ENCODE data around the gene ARF6.
"Not testable (repeated sequence)": the region's sequence is repeated elsewhere in the genome, so short reads cannot be mapped to it uniquely, and the experiment has no call there.

ARF6 gene

DNA sequence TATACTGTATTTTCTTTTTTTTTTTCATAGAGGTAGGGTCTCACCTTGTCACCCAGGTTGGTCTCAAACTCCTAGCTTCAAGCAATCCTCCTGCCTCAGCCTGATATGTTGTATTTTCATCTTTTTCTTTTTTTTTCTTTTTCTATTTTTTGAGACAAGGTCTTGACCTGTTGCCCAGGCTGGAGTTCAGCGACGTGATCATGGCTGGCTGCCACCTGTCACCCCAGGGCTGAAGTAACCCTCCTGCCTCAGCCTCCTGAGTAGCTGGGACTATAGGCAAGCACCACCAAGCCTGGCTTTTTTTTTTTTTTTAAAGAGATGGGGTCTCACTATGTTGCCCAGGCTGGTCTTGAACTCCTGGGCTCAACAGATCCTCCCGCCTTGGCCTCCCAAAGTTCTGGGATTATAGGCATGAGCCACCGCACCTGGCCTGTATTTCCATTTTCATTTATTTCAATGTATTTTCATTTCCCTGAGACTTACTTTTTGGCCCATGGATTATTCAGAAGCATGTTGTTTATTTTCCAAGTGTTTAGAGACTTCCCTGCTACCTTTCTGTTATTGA lies 16.2 kb upstream of the ARF6 start:
- no peak for DNase-seq (ENCODE audit: low spot score)

DNA sequence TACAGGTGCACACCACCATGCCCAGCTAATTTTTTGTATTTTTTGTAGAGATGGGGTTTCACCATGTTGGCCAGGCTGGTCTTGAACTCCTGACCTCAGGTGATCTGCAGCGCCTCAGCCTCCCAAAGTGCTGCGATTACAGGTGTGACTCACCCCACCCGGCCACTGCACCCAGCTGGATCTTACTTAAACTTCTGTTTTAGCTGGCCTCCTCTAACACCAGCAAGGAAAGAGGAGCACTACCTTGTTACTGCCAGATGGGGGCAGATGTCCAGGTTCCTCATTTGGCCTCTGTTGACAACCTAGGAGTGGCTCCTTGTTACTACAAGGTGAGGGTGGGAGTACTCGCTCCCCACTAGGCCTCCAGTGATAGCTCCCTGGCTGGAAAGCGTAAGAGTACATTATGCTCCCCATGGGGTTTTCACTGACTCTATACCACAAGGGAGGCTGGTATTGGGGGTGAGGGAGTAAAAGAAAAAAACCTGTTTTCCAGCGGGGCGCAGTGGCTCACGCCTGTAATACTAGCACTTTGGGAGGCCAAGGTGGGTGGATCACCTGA lies 13.2 kb upstream of the ARF6 start:
- DNase-seq (ENCODE audit: low spot score): peak; percentile 87

DNA sequence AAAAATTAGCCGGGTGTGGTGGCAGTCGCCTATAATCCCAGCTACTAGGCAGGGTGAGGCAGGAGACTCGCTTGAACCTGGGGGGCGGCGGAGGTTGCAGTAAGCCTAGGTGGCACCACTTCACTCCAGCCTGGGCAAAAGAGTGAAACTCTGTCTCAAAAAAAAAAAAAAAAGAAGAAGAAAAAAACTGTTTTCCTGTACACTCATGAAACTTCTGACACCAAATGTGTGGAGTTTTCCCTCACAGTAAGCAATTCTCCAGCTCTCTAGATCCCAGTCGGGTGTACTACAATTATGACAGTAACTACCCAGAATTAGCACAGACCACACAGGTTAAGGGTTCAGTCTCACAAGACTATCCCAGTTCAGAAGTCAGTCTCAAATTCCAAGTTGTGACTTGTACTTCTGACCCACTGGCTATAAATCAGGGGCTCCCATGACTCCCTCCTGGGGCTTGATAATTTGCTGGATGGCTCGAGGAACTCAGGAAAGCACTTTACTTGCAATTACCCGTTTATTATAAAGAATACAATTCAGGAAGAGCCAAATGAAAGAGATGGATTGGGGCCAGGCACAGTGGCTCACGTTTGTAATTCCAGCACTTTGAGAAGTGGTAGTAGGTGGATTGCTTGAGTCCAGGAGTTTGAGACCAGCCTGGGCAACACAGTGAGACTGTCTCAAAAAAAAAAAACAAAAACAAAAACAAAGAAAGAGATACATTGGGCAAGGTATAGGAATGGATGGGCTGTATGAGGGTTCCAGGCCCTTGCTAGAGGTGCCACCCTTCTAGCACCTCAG lies 12.4 kb upstream of the ARF6 start:
- DNase-seq (ENCODE audit: low spot score): peak; percentile 39

DNA sequence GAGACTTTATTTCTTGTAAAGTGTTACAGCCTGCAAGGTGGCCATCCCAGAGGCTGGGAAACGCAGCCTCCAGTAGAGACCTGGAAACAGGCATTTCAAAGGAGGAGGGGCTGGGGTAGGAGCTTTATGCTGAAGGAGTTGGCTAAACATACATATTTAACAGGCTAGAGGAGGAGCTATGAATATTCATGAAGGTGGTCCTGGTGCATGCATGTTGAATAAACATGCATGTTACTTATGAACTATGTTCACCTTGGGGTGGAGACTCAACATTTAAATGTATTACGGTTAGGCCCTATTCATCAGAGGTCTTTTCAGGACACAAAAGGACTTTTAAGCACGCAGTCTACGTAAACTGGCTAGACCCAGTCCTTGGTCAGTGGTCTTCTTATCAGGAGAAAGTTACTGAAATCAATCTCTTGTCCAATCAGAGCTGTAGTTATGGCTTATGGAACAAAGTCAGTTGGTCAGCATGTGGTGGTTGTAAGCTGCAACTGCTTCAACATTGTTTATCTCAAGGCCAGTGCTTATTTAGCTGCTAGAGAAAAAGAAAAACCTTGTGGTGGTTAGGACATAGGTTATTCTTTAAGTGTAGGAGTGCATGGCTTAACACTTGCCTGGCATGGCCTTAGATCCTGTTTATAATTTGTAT lies 11.4 kb upstream of the ARF6 start:
- DNase-seq (ENCODE audit: low spot score): no peak

- DNase-seq (ENCODE audit: low spot score): no peak
Observed at GRCh38 chr14:49882826-49883694, 9.8 kb upstream of the ARF6 start.

- DNase-seq (ENCODE audit: low spot score): no peak
Observed at GRCh38 chr14:49886523-49886922, 6.4 kb upstream of the ARF6 start.

GRCh38 chr14:49888293-49888692 lies 4.6 kb upstream of the ARF6 start:
- no peak for DNase-seq (ENCODE audit: low spot score)

GRCh38 chr14:49892301-49892635 lies 614 bp upstream of the ARF6 start:
- peak; percentile 74 for DNase-seq (ENCODE audit: low spot score)

GRCh38 chr14:49893309-49894213 lies 679 bp downstream of the ARF6 start:
- peak; percentile 63 for DNase-seq (ENCODE audit: low spot score)

GRCh38 chr14:49894214-49895107 lies 1.6 kb downstream of the ARF6 start:
- DNase-seq (ENCODE audit: low spot score): not testable (repeated sequence)

DNA sequence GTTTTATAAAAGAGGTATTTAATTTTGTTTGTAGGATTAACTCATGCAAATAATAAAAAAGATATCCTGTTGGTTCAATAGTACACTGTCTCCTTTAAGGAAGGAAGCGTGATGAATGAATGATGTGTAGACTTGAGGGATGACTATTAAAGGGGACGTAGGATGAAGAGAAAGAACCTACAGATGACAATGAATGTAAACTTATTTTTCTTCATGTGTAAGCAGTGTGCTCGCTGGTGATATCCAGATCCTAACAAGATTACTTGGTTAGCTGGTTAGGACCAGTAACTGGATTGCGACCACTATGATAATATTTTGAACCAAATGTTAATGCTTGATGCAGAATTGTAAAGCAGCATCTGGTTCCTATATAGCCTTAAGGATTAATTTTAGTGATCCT lies 2.6 kb downstream of the ARF6 start:
- DNase-seq (ENCODE audit: low spot score): peak; percentile 47

- not testable (repeated sequence) for DNase-seq (ENCODE audit: low spot score)
Observed at GRCh38 chr14:49896272-49896671, 3.4 kb downstream of the ARF6 start.

DNA sequence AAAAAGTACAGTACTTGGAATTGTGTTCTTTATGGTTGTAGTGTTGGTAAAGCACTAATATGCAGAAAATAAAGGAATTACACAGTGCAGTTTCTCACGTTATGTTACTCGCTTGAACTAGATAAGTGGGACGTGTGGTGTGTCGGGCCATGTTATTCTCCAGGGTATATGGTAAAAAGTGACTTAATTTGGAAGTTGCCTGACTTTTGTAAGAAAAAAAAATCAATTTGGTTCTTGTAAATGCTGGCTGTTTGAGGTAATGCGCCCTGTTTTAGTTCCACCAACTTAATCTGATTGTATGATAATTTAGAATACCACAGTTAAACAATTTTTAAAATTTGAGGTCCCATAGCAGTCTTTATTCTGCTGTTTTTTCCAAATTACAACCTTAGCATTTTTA lies 4.1 kb downstream of the ARF6 start:
- DNase-seq (ENCODE audit: low spot score): no peak

DNA sequence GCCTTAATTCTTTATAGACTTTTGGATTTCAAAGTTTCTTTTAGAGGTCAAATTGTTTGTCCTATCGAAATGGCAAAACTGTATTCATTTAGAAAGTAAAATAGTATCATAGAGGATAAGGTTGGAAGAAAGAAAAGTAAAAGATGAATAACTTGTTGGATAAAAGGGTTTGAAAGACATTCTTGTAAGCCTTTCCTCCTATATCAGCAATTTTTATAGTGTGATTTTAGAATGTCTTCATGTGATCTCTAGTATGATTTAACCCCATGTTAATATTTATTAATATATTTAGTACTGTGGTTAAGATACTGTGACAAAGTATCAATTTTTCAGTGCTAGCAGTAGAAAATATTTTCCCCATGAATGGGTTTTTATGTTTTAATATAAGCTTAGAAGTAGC lies 4.5 kb downstream of the ARF6 start:
- DNase-seq (ENCODE audit: low spot score): no peak

- DNase-seq (ENCODE audit: low spot score): no peak
Observed at GRCh38 chr14:49897965-49898364, 5.1 kb downstream of the ARF6 start.

- DNase-seq (ENCODE audit: low spot score): no peak
Observed at GRCh38 chr14:49898485-49898884, 5.6 kb downstream of the ARF6 start.

DNA sequence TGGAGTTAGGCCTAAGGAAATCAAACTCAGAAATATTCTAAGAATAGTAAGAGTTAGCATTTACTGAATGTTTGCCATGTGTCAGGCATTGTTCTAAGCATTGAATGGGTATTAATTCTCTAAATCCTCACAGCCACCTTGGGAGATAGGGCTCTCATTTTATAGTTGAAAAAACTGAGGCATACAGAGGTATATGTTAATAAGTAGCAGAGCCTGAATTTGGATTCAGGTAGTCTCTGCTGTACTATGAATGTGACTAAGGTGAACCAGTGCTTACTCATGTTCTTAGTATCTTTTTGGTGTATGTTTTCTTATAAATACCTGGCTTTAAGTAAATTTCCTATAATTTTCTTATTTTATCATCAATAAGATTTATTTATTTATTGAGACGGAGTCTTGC lies 8.1 kb downstream of the ARF6 start:
- peak; percentile 53 for DNase-seq (ENCODE audit: low spot score)

DNA sequence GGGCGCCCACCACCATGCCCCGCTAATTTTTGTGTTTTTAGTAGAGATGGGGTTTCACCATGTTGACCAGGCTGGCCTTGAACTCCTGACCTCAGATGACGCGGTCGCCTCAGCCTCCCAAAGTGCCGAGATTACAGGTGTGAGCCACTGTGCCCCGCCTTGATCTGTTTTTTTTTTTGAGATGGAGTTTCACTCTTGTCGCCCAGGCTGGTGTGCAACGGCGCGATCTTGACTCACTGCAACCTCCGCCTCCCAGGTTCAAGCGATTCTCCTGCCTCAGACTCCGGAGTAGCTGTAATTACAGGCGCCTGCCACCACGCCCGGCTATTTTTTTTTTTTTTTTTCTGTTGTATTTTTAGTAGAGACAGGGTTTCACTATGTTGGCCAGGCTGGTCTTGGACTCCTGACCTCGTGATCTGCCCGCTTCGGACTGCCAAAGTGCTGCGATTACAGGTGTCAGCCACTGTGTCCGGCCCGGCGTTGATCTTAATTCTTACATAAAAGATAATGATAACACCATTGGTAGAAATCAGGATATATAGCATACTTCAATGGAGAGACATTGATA lies 9.9 kb downstream of the ARF6 start:
- not testable (repeated sequence) for DNase-seq (ENCODE audit: low spot score)

- DNase-seq (ENCODE audit: low spot score): no peak
Observed at GRCh38 chr14:49904270-49904669, 11.4 kb downstream of the ARF6 start.

DNA sequence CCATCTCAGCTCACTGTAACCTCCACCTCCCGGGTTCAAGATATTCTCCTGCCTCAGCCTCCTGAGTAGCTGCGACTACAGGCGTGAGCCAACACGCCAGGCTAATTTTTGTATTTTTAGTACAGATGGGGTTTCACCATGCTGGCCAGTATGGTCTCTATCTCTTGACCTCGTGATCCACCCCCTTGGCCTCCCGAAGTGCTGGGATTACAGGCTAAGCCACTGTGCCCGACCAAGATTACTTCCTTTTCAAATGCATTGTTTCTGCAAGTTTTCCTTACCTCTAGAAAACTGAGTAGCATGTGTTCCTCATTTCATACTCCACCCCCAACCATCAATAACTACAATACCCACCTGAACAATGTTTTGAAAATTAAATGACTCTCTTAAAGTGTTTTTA lies 13.1 kb downstream of the ARF6 start:
- no peak for DNase-seq (ENCODE audit: low spot score)

All from kidney tubule cell (primary cell).